ENCODE results near the gene ALCAM.

ALCAM gene

GRCh38 chr3:105527949-105528348 lies 161.2 kb downstream of the ALCAM start:
- TF ChIP-seq ZNF8 (CRISPR knock-in tag; IDR thresholded peaks at IDR 0.05) = no peak
- TF ChIP-seq RARB (CRISPR knock-in tag; IDR thresholded peaks at IDR 0.05) = 0 out of 2 replicates have a peak, but pooled peaks have one; percentile 19
- ATAC-seq = peak; percentile 84

DNA sequence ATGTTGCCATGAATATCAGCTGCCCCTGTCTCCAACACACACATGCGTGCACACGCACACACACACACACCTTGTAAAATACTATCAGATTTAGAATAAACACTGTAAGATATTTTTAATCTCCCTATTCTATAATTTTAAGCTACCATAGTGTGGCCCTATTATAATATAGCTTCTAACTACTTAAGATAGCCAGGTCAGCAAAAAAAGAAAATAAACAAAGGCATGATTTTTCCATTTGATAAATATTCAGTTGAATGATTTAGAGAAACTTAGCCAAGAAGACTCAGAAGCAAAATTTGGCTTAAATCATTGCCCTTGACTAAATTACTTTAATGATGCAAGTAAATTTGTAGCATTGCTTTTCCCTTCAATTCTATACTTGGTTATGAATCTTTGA lies 162.2 kb downstream of the ALCAM start:
- TF ChIP-seq, protein P1, sequence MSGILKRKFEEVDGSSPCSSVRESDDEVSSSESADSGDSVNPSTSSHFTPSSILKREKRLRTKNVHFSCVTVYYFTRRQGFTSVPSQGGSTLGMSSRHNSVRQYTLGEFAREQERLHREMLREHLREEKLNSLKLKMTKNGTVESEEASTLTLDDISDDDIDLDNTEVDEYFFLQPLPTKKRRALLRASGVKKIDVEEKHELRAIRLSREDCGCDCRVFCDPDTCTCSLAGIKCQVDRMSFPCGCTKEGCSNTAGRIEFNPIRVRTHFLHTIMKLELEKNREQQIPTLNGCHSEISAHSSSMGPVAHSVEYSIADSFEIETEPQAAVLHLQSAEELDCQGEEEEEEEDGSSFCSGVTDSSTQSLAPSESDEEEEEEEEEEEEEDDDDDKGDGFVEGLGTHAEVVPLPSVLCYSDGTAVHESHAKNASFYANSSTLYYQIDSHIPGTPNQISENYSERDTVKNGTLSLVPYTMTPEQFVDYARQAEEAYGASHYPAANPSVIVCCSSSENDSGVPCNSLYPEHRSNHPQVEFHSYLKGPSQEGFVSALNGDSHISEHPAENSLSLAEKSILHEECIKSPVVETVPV (CRISPR knock-in tag; IDR thresholded peaks at IDR 0.05) = no peak
- no peak for TF ChIP-seq TOX (CRISPR knock-in tag; IDR thresholded peaks at IDR 0.05; ENCODE audit: borderline replicate concordance)
- TF ChIP-seq ZFP30 (CRISPR knock-in tag; IDR thresholded peaks at IDR 0.05) = no peak
- no peak for TF ChIP-seq TCF4 (CRISPR knock-in tag; IDR thresholded peaks at IDR 0.05; ENCODE audit: borderline replicate concordance)
- TF ChIP-seq OSR1 (CRISPR knock-in tag; IDR thresholded peaks at IDR 0.05) = no peak
- TF ChIP-seq, protein P2, sequence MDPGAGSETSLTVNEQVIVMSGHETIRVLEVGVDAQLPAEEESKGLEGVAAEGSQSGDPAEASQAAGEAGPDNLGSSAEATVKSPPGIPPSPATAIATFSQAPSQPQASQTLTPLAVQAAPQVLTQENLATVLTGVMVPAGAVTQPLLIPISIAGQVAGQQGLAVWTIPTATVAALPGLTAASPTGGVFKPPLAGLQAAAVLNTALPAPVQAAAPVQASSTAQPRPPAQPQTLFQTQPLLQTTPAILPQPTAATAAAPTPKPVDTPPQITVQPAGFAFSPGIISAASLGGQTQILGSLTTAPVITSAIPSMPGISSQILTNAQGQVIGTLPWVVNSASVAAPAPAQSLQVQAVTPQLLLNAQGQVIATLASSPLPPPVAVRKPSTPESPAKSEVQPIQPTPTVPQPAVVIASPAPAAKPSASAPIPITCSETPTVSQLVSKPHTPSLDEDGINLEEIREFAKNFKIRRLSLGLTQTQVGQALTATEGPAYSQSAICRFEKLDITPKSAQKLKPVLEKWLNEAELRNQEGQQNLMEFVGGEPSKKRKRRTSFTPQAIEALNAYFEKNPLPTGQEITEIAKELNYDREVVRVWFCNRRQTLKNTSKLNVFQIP (CRISPR knock-in tag; IDR thresholded peaks at IDR 0.05; ENCODE audit: borderline replicate concordance, low read depth) = no peak
- TF ChIP-seq, protein P3, sequence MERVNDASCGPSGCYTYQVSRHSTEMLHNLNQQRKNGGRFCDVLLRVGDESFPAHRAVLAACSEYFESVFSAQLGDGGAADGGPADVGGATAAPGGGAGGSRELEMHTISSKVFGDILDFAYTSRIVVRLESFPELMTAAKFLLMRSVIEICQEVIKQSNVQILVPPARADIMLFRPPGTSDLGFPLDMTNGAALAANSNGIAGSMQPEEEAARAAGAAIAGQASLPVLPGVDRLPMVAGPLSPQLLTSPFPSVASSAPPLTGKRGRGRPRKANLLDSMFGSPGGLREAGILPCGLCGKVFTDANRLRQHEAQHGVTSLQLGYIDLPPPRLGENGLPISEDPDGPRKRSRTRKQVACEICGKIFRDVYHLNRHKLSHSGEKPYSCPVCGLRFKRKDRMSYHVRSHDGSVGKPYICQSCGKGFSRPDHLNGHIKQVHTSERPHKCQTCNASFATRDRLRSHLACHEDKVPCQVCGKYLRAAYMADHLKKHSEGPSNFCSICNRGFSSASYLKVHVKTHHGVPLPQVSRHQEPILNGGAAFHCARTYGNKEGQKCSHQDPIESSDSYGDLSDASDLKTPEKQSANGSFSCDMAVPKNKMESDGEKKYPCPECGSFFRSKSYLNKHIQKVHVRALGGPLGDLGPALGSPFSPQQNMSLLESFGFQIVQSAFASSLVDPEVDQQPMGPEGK (CRISPR knock-in tag; IDR thresholded peaks at IDR 0.05; ENCODE audit: borderline replicate concordance) = no peak
- TF ChIP-seq ZNF8 (CRISPR knock-in tag; IDR thresholded peaks at IDR 0.05) = no peak
- no peak for ATAC-seq

DNA sequence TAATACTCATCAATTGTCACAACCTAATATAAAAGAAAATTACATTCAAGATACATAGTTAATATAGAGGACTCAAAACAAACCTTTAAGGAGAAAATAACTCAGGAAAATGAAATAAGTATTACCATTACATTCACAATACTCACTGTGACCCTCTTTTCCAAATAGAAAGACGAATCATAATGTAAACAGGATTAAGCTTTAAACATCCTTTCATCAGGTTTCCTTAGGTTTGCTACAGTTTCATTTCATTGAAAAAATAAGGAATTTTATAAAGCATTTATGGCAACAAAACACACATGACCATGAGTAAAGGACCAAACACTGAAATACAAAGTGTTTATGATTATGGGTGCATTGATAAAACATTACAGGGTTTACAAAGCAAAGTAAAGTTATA lies 162.7 kb downstream of the ALCAM start:
- TF ChIP-seq ESRRG (CRISPR knock-in tag; IDR thresholded peaks at IDR 0.05) = no peak
- TF ChIP-seq TSHZ2 (CRISPR knock-in tag; IDR thresholded peaks at IDR 0.05) = no peak
- no peak for TF ChIP-seq ZC3H10 (CRISPR knock-in tag; IDR thresholded peaks at IDR 0.05)
- no peak for TF ChIP-seq ARNTL (CRISPR knock-in tag; IDR thresholded peaks at IDR 0.05; ENCODE audit: borderline replicate concordance, low read depth)
- TF ChIP-seq ZFP3 (CRISPR knock-in tag; IDR thresholded peaks at IDR 0.05) = no peak
- no peak for TF ChIP-seq CSDC2 (CRISPR knock-in tag; IDR thresholded peaks at IDR 0.05)
- ATAC-seq = no peak

DNA sequence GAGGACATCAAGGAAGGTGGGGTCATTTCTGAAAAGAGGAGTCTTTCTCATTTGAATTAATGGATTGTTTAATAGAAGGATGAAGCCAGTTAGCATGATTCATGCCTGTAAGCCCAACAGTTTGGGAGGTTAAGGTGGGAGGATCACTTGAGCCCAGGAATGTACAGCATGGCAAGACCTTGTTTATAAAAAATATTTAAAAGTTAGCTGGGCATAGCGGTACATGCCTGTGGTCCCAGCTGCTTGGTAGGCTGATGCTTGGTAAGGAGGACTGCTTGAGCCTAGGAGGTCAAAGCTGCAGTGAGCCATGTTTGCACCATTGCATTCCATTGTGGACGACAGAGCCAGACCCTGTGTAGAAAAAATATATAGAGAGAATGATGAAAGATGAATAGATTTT lies 165.5 kb downstream of the ALCAM start:
- no peak for TF ChIP-seq ZC3H10 (CRISPR knock-in tag; IDR thresholded peaks at IDR 0.05)
- no peak for TF ChIP-seq TOX (CRISPR knock-in tag; IDR thresholded peaks at IDR 0.05; ENCODE audit: borderline replicate concordance)
- no peak for TF ChIP-seq OSR1 (CRISPR knock-in tag; IDR thresholded peaks at IDR 0.05)
- no peak for TF ChIP-seq ZFP3 (CRISPR knock-in tag; IDR thresholded peaks at IDR 0.05)
- ATAC-seq = no peak

DNA sequence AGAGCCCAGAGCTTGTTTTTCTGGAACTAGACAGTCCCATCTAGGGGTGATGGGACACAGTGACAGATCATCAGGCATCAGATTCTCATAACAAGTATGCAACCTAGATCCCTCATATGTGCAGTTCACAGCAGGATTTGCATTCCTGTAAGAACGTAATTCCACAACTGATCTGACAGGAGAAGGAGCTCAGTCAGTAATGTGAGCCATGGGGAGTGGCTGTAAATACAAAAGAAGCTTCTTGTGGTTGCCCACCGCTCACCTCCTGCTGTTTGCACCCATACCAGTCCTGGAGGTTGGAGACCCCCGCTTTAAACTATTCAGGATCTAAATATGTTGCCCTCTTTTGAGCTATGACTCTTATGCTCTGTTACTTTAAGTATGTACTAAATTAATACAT lies 167.3 kb downstream of the ALCAM start:
- no peak for ATAC-seq
- TF ChIP-seq GLIS3 (CRISPR knock-in tag; IDR thresholded peaks at IDR 0.05) = no peak
- no peak for TF ChIP-seq RARB (CRISPR knock-in tag; IDR thresholded peaks at IDR 0.05)
- TF ChIP-seq ARNTL (CRISPR knock-in tag; IDR thresholded peaks at IDR 0.05; ENCODE audit: borderline replicate concordance, low read depth) = no peak
- TF ChIP-seq, protein P3 (CRISPR knock-in tag; IDR thresholded peaks at IDR 0.05; ENCODE audit: borderline replicate concordance) = no peak
- TF ChIP-seq PPARA (CRISPR knock-in tag; IDR thresholded peaks at IDR 0.05; ENCODE audit: borderline replicate concordance) = no peak
- no peak for TF ChIP-seq TOX (CRISPR knock-in tag; IDR thresholded peaks at IDR 0.05; ENCODE audit: borderline replicate concordance)
- TF ChIP-seq ZFP30 (CRISPR knock-in tag; IDR thresholded peaks at IDR 0.05) = no peak
- TF ChIP-seq ESRRG (CRISPR knock-in tag; IDR thresholded peaks at IDR 0.05) = no peak
- no peak for TF ChIP-seq OSR1 (CRISPR knock-in tag; IDR thresholded peaks at IDR 0.05)
- TF ChIP-seq SNAI2 (CRISPR knock-in tag; IDR thresholded peaks at IDR 0.05) = no peak

Measured in SK-N-SH treated with all-trans-retinoic acid at 6 μM for 48 hours (cell line).